HG03439 (cell line): ENCODE measurements around the gene GRIK4.
"Not testable (repeated sequence)": the region's sequence is repeated elsewhere in the genome, so short reads cannot be mapped to it uniquely, and the experiment has no call there.

Source experiments
- ATAC-seq: cut with Tn5 transposase; IDR thresholded peaks from one replicate; pipeline ENCODE4 v1.9.1; 2021; ENCODE audit warnings: mild to moderate bottlenecking, moderate library complexity; ENCODE audit not compliant: unreplicated experiment

Gene GRIK4

GRCh38 chr11:120597250-120598215, 86.0 kb downstream of the GRIK4 start:
- ATAC-seq = no peak

GRCh38 chr11:120598517-120599257, 87.1 kb downstream of the GRIK4 start:
- no peak for ATAC-seq

GRCh38 chr11:120599816-120600420, 88.4 kb downstream of the GRIK4 start:
- ATAC-seq = no peak

GRCh38 chr11:120601536-120601935, 90.0 kb downstream of the GRIK4 start:
- no peak for ATAC-seq

- no peak for ATAC-seq
These were observed 91.5 kb downstream of the GRIK4 start for GRCh38 chr11:120603071-120603470.

- ATAC-seq = no peak
These were observed 93.9 kb downstream of the GRIK4 start for GRCh38 chr11:120605469-120605868.

GRCh38 chr11:120606211-120607010, 94.9 kb downstream of the GRIK4 start:
- no peak for ATAC-seq

- no peak for ATAC-seq
These were observed 96.5 kb downstream of the GRIK4 start for GRCh38 chr11:120608061-120608460.

- no peak for ATAC-seq
These were observed 97.2 kb downstream of the GRIK4 start for GRCh38 chr11:120608760-120609211.

- ATAC-seq = no peak
These were observed 98.6 kb downstream of the GRIK4 start for GRCh38 chr11:120610111-120610510.

- no peak for ATAC-seq
These were observed 100.0 kb downstream of the GRIK4 start for GRCh38 chr11:120611581-120611980.

- ATAC-seq = peak; percentile 84
These were observed 101.1 kb downstream of the GRIK4 start for GRCh38 chr11:120612513-120613263.

- peak; percentile 7 for ATAC-seq
These were observed 102.0 kb downstream of the GRIK4 start for GRCh38 chr11:120613264-120614226.

GRCh38 chr11:120615391-120615790, 103.8 kb downstream of the GRIK4 start:
- ATAC-seq = no peak

- no peak for ATAC-seq
These were observed 106.9 kb downstream of the GRIK4 start for GRCh38 chr11:120618399-120618798.

GRCh38 chr11:120622189-120622875, 110.8 kb downstream of the GRIK4 start:
- no peak for ATAC-seq

GRCh38 chr11:120624992-120625391, 113.4 kb downstream of the GRIK4 start:
- ATAC-seq = not testable (repeated sequence)

GRCh38 chr11:120625565-120625964, 114.0 kb downstream of the GRIK4 start:
- no peak for ATAC-seq
